Osteoblast (primary cell): Measurements from ENCODE around the gene JDP2. TPM values are rescaled to one million over a fixed set of nuclear protein-coding genes. Genes with fewer than 3 reads are reported as not detected.

Source experiments
- DNase-seq: peaks from one replicate; pipeline ENCODE4 v3.0.0; 2011; ENCODE audit warnings: low spot score, mixed read lengths; ENCODE audit not compliant: insufficient read length; ENCODE audit errors: missing footprints
- H2AFZ ChIP-seq: 2 replicates; pipeline ENCODE4 v1.6.0; 2011; ENCODE audit warnings: mild to moderate bottlenecking, low read length
- H3K27ac ChIP-seq: 2 replicates; pipeline ENCODE4 v1.5.1; 2011; ENCODE audit warnings: mild to moderate bottlenecking, low read depth, low read length, moderate library complexity
- H3K27me3 ChIP-seq: 2 replicates; pipeline ENCODE4 v1.6.0; 2012; ENCODE audit warnings: mild to moderate bottlenecking, control low read depth, inconsistent platforms, low read length, moderate library complexity; ENCODE audit not compliant: insufficient read depth
- H3K36me3 ChIP-seq: 2 replicates; pipeline ENCODE4 v1.5.1; 2011; ENCODE audit warnings: mild to moderate bottlenecking, low read length, control low read depth, moderate library complexity; ENCODE audit not compliant: insufficient read depth
- H3K4me1 ChIP-seq: 2 replicates; pipeline ENCODE4 v1.5.1; 2011; ENCODE audit warnings: mild to moderate bottlenecking, low read length, control low read depth, moderate library complexity; ENCODE audit not compliant: insufficient read depth
- H3K4me2 ChIP-seq: 2 replicates; pipeline ENCODE4 v1.6.0; 2011; ENCODE audit warnings: mild to moderate bottlenecking, low read length; ENCODE audit not compliant: insufficient read depth
- H3K4me3 ChIP-seq: fragments of 200-600 bp; sonication (generic); 3 replicates; pipeline ENCODE4 v1.5.1; 2012; ENCODE audit warnings: mild to moderate bottlenecking, low read length, inconsistent platforms; ENCODE audit not compliant: insufficient read depth
- H3K79me2 ChIP-seq: 2 replicates; pipeline ENCODE4 v1.6.0; 2012; ENCODE audit warnings: mild to moderate bottlenecking, low read length, control low read depth, inconsistent platforms; ENCODE audit not compliant: insufficient read depth
- H3K9me3 ChIP-seq: 2 replicates; pipeline ENCODE4 v1.5.1; 2011; ENCODE audit warnings: low read depth, low read length, control low read depth
- H4K20me1 ChIP-seq: 2 replicates; pipeline ENCODE4 v1.6.0; 2012; ENCODE audit warnings: mild to moderate bottlenecking, low read length, control low read depth; ENCODE audit not compliant: insufficient read depth
- total RNA-seq: library from RNA; depleted of rRNA; stranded (reverse); fragments of >200 nt; gene quantifications from 2 replicates; pipeline ENCODE4 v1.2.3, GENCODE V29; 2012
- TF ChIP-seq, protein P1 (sequence below): IDR thresholded peaks from 2 replicates; pipeline ENCODE4 v1.5.1; 2011; ENCODE audit warnings: mild to moderate bottlenecking, low read depth, low read length, moderate library complexity; ENCODE audit errors: extremely low read depth

Gene JDP2
- total RNA-seq, 1 donor: 77.1 TPM

DNA sequence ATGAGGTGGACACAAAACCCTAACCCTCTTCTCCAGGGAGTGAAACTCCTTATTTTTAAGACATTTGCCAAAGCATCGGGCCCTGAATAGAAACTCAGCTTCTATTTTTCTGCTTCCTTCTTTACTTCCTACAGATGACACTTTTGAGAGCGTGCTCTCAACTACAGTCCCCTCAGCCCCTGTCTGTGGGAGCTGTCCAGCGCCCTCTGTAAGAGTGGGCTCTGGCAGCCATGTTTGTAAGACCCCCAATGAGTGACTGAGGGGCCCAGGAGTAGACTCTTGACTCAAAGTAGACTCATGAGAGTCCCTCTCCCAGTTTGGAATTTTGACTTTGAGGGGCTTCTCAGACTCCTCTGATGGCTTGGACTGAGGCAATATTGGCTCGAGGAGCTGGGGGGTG, 68.9 kb downstream of the JDP2 start:
- no peak for DNase-seq
- H3K27me3 ChIP-seq: no peaks in the 10 kb centered on the region
- H3K4me2 ChIP-seq: no peak overlapping the region
- no peaks in the 10 kb centered on the region for H3K36me3 ChIP-seq
- no peak overlapping the region for H2AFZ ChIP-seq
- H4K20me1 ChIP-seq: no peaks in the 10 kb centered on the region
- TF ChIP-seq, protein P1, sequence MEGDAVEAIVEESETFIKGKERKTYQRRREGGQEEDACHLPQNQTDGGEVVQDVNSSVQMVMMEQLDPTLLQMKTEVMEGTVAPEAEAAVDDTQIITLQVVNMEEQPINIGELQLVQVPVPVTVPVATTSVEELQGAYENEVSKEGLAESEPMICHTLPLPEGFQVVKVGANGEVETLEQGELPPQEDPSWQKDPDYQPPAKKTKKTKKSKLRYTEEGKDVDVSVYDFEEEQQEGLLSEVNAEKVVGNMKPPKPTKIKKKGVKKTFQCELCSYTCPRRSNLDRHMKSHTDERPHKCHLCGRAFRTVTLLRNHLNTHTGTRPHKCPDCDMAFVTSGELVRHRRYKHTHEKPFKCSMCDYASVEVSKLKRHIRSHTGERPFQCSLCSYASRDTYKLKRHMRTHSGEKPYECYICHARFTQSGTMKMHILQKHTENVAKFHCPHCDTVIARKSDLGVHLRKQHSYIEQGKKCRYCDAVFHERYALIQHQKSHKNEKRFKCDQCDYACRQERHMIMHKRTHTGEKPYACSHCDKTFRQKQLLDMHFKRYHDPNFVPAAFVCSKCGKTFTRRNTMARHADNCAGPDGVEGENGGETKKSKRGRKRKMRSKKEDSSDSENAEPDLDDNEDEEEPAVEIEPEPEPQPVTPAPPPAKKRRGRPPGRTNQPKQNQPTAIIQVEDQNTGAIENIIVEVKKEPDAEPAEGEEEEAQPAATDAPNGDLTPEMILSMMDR: no peak
- no peaks in the 10 kb centered on the region for H3K9me3 ChIP-seq
- H3K4me1 ChIP-seq: no peaks in the 10 kb centered on the region
- no peaks in the 10 kb centered on the region for H3K79me2 ChIP-seq
- H3K27ac ChIP-seq: no peak overlapping the region
- H3K4me3 ChIP-seq: no peak overlapping the region

- Histone ChIP-seq H3K4me2 (no peak overlapping the region), H3K27me3 (no peaks in the 10 kb centered on the region), H3K4me3 (no peak overlapping the region), H3K79me2 (no peaks in the 10 kb centered on the region), H2AFZ (no peak overlapping the region), H3K27ac (no peak overlapping the region), H3K9me3 (no peaks in the 10 kb centered on the region), H3K4me1 (no peaks in the 10 kb centered on the region), H4K20me1 (no peaks in the 10 kb centered on the region), H3K36me3 (no peaks in the 10 kb centered on the region)
- no peak for DNase-seq
- TF ChIP-seq, protein P1: no peak
These were observed 69.4 kb downstream of the JDP2 start for GRCh38 chr14:75497191-75497590.

DNA sequence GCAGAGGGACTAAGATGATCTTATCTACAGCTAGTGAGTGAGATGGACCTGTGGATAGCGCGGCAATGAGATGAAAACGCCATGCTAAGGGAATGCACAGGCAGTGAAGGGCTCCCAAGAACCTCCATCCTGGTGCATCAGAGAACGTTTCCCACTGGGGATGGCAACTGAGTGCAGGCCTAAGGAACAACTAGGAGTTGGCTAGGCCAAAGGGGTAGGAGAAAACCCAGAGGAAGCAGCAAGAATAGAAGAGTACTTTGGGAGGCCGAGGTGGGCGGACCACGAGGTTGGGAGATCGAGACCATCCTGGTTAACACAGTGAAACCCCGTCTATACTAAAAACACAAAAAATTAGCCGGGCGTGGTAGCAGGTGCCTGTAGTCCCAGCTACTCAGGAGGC, 69.9 kb downstream of the JDP2 start:
- Histone ChIP-seq H4K20me1 (no peaks in the 10 kb centered on the region), H3K27me3 (no peaks in the 10 kb centered on the region), H3K36me3 (no peaks in the 10 kb centered on the region), H3K9me3 (no peaks in the 10 kb centered on the region), H3K4me3 (no peak overlapping the region), H3K27ac (no peak overlapping the region), H3K4me2 (no peak overlapping the region), H3K79me2 (no peaks in the 10 kb centered on the region), H2AFZ (no peak overlapping the region), H3K4me1 (no peaks in the 10 kb centered on the region)
- no peak for DNase-seq
- TF ChIP-seq, protein P1: no peak

- no peaks in the 10 kb centered on the region for H3K4me1 ChIP-seq
- no peak overlapping the region for H3K4me3 ChIP-seq
- H3K9me3 ChIP-seq: no peaks in the 10 kb centered on the region
- no peak for DNase-seq
- H4K20me1 ChIP-seq: no peaks in the 10 kb centered on the region
- no peaks in the 10 kb centered on the region for H3K36me3 ChIP-seq
- no peak overlapping the region for H3K4me2 ChIP-seq
- no peaks in the 10 kb centered on the region for H3K79me2 ChIP-seq
- H3K27ac ChIP-seq: no peak overlapping the region
- TF ChIP-seq, protein P1: no peak
- H3K27me3 ChIP-seq: no peaks in the 10 kb centered on the region
- H2AFZ ChIP-seq: no peak overlapping the region
These were observed 71.5 kb downstream of the JDP2 start for GRCh38 chr14:75499084-75499875.
